Activated CD8-positive, alpha-beta memory T cell treated with anti-CD3 and anti-CD28 coated beads, Interleukin-2, amount 50 U/mL, for 4 hours (primary cell): Measurements from ENCODE around the gene ODF4.
A peak's percentile ranks its signal among the peaks of the same experiment; 100 is the strongest.
"Not testable (repeated sequence)": the region's sequence is repeated elsewhere in the genome, so short reads cannot be mapped to it uniquely, and the experiment has no call there.

Source experiments
- DNase-seq: peaks from one replicate; pipeline ENCODE4 v3.0.0-alpha.2; 2020

Gene ODF4

GRCh38 chr17:8371786-8372185 is 32.1 kb downstream of the ODF4 start:
- DNase-seq = no peak

DNA sequence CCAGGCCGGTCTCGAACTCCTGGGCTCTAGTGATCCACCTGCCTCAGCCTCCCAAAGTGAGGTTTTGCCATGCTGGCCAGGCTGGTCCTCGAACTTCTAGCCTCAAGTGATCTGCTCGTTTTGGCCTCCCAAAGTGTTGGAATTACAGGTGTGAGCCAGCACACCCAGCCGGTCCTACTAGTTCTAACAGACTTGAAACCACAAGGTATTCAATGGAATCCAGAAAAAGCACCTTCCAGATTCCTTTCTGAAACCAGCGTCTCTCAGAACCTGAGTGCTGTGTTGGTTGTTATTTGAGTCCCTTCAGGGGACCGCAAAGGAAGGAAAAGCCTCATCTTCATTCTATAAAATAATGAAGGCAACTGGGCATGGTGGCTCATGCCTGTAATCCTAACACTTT is 32.8 kb downstream of the ODF4 start:
- DNase-seq = no peak

DNA sequence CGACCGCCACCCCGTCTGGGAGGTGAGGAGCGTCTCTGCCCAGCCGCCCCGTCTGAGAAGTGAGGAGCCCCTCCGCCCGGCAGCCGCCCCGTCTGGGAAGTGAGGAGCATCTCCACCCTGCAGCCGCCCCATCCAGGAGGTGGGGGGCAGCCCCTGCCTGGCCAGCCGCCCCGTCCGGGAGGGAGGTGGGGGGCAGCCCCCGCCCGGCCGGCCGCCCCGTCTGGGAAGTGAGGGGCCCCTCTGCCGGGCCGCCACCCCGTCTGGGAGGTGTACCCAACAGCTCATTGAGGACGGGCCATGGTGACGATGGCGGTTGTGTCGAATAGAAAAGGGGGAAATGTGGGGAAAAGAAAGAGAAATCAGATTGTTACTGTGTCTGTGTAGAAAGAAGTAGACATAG is 34.2 kb downstream of the ODF4 start:
- DNase-seq = not testable (repeated sequence)

GRCh38 chr17:8375738-8376259 is 36.2 kb downstream of the ODF4 start:
- DNase-seq = no peak

DNA sequence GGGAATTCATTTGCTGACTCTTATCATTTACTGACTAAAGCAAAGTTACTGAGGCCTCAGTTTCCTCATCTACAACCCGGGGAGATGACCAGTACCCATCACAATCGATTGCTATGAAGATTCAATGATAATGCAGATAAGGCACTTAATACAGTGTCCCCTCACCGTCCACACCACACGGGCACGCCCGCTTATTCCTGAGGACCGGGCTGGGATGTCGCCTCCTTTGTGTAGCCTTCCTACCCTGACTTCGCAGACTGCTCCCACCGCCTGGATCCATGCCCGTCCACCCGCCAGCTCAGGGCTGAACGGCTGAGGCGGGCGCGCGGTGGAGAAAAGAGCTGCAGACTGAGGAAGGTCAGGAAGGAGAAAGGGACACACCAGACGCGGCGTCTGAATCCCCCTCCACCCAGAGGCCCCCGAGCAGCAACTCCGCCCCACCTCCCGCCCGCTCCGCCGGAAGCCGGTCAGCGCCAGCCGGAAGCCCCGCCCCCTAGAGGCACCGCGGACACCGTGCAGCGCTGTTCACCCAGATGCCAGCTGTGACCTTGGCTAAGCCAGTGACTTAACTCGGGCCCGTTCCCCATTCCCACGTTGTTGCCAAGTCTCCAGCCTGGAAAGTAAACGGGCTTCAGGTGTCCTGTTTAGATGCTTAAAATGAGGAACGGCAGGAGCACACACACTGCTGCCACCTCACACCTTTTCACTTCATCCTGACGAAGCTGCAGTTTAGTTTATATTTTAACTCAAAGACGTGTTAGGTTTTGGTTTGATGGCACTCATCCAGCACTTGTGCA is 36.8 kb downstream of the ODF4 start, which contains the start of gene KRABD2:
TSS of gene KRABD2 (minus strand) at position 434 of the 797 bp plus-strand sequence.
- DNase-seq = peak; percentile 91

- no peak for DNase-seq
Measured at GRCh38 chr17:8377422-8377821, 37.8 kb downstream of the ODF4 start.

- DNase-seq = not testable (repeated sequence)
Measured at GRCh38 chr17:8378117-8378516, 38.5 kb downstream of the ODF4 start.

GRCh38 chr17:8380049-8380448 is 40.4 kb downstream of the ODF4 start:
- DNase-seq = no peak

- no peak for DNase-seq
Measured at GRCh38 chr17:8382052-8382879, 42.6 kb downstream of the ODF4 start.

GRCh38 chr17:8382880-8383142 is 43.2 kb downstream of the ODF4 start:
- DNase-seq = no peak

DNA sequence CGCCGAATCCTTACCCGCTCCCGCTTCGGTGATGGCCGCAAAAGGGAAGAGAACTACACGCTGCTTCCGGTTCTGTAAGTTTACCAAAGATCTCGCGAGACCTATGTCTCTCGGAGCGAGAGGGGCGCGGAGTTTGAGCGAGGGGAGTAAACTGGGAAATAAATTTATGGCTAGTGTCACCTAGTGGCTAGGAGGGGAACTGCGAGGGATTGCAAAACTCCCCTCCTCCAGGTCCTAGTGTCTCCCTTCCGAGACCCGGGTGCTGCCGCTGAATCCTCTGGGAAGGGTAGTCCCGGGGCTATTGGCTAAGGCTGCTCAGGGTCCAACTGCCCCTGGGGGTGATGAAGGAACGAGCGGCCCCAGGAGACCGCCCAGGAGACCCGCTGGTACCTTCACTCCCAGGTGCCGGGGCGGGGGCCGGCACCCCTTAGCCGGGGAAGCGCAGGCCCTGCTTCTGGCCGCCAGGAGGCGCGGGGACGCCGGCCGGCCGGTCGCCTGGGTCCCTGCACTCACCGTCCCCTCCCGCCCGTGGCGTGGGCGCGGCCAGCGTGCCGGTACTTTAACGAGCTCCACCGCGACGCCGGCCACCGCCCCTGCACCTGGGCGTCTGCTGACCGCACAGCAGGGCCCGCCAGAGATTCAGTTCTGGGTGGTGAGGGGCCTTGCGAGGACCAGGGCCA is 43.6 kb downstream of the ODF4 start, which contains the start of gene RPL26:
TSS of gene RPL26 (minus strand) at position 51 of the 680 bp plus-strand sequence. CDS start 883 bp downstream, outside the sequence.
- DNase-seq = peak; percentile 94

GRCh38 chr17:8384801-8385378 is 45.2 kb downstream of the ODF4 start:
- no peak for DNase-seq

GRCh38 chr17:8386841-8387240 is 47.2 kb downstream of the ODF4 start:
- no peak for DNase-seq

DNA sequence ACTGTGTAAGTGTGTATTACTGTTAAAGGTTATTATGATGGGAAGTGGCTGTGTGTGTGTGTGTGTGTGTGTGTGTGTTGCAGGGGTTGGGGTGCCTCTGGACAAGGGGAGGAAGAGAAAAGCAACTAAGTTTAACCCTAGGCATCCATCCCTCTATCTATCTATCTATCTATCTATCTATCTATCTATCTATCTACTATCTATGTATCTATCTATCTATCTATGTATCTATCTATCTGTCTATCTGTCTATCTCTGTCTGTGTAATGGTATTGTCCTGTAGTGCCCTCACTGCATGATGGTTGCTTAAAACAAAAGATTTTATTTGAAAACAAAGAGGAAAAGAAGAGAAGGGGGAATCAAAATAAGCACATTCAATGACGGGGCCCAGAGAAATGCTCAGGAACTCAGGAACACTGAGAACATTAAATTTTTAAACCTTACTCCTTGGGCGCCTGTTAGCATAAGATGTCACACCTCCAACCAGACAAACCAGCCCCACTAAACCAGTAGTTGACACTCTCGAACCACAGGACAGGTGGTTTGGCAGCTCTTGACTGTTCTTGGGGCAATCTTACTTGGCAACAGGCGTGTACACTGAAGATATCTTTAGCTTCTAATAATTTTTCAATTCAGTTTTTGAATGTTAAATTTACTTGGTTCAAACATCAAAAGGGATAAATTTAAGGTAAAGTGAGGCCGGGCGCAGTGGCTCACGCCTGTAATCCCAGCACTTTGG is 48.4 kb downstream of the ODF4 start:
- no peak for DNase-seq

DNA sequence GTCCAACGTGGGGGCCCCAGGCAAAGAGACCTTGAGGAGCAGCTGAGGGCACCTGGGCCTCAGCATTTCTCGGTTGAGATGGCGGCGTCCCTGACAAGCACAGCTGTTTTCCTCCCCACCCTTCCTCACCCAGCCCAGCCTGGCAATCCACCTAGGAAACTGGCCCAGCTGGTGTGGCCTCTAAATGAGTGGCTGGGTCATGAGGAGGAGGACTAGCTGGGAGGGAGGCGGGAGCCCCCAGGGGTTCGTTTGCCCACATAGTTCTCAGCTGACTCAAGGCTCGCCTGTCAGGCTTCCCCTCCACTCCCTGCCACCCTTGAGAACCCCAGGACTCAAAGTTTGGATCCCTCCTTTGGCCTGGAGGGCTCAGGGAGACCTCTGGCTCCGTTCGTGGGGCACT is 52.1 kb downstream of the ODF4 start:
- no peak for DNase-seq

DNA sequence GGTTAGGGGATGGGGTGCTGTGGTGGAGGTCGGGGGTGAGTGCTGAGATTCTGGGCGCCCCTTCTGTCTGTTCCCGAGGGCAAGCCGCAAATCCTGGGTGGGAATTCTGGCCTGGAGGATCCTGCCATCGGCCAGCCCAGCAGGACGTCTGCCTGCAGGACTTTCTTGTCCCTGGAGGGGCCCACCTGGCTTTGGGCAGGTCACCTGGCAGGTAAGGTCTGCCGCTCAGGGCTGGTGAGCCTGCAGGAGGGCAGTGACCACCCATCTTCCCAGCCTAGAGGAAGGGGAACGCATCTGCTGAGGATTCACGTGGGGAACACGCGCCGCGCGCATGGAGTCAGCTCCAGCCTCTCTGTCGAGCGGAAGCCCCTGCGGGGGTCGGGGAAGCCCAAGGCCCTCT is 52.6 kb downstream of the ODF4 start:
- no peak for DNase-seq

- DNase-seq = no peak
Measured at GRCh38 chr17:8392674-8393469, 53.2 kb downstream of the ODF4 start.

DNA sequence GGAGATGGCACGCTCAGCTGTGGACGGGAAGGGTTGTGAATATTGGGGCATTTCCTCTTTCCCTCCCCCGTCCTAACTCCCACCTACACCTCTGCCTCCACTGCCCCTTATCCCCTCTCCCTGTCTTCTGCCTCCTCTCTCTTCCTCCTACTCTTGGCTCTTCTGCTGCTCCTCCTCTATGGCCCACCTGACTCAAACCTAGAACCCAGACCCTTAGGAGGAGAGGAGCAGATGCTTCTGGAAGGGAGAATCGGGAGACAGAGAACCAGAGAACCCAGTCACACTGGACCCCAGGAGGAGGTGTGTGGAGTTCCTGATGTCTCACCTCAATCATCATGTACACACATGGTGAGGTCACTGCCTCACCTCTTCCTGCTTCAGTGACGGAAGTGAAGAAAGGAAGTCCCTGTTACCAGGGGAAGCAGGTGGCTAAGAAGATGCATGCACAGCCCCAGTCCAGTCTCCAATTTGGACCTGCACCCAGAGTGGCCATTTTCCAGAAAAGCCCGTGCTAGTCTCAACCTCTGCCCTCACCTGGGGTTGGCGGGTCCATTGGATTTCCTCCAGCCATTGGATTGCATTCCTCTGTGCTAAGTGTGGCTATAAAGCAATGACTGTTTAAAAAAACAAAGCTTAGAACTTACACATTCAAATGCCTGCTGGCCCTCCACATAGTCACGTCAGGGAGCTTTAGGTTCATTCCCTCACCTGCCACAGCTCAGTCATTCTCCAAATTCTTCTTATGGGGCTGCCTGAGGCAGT is 54.0 kb downstream of the ODF4 start:
- peak; percentile 37 for DNase-seq

- DNase-seq = not testable (repeated sequence)
Measured at GRCh38 chr17:8394497-8394896, 54.9 kb downstream of the ODF4 start.
